ENCODE measurements around the gene CCRL2.

The CCRL2 gene

GRCh38 chr3:46406788-46407611 is at the start of gene CCRL2, which contains the start of gene CCR5AS:
Gene CCRL2 (plus strand): TSS chr3:46407259. CDS start chr3:46408080, 821 bp downstream.
Gene CCR5AS (minus strand): TSS chr3:46407066.
- Histone ChIP-seq H3K27me3 (no peaks in the 10 kb centered on the region), H3K4me3 (peak within 1 kb of the TSS; percentile 62), H3K36me3 (no peaks in the 10 kb centered on the region), H3K9me3 (no peaks in the 10 kb centered on the region), H3K4me1 (peaks cover 37% of the 10 kb centered on the region), H4K20me1 (no peaks in the 10 kb centered on the region), H3K27ac (peak within 1 kb of the TSS; percentile 75), H3K4me2 (peak within 1 kb of the TSS; percentile 91), H3K9ac (peak within 1 kb of the TSS; percentile 60)
- TF ChIP-seq Cebpa-rat (IDR thresholded peaks at IDR 0.05) = no peak

GRCh38 chr3:46358466-46358865 is 48.6 kb upstream of the CCRL2 start:
- Histone ChIP-seq H3K4me1 (peaks cover 17% of the 10 kb centered on the region), H3K4me3 (no peak overlapping the region), H4K20me1 (no peaks in the 10 kb centered on the region), H3K9me3 (no peaks in the 10 kb centered on the region), H3K4me2 (no peak overlapping the region), H3K36me3 (no peaks in the 10 kb centered on the region), H3K27me3 (no peaks in the 10 kb centered on the region), H3K9ac (no peak overlapping the region), H3K27ac (no peak overlapping the region)
- TF ChIP-seq Cebpa-rat (IDR thresholded peaks at IDR 0.05) = no peak

GRCh38 chr3:46359733-46360493 is 47.1 kb upstream of the CCRL2 start:
- Histone ChIP-seq H3K36me3 (no peaks in the 10 kb centered on the region), H3K27me3 (no peaks in the 10 kb centered on the region), H3K27ac (no peak overlapping the region), H3K4me1 (0 out of 2 replicates have a peak, but pooled peaks cover 8% of the 10 kb centered on the region), H3K9me3 (no peaks in the 10 kb centered on the region), H3K9ac (no peak overlapping the region), H3K4me2 (no peak overlapping the region), H3K4me3 (no peak overlapping the region), H4K20me1 (no peaks in the 10 kb centered on the region)
- no peak for TF ChIP-seq Cebpa-rat (IDR thresholded peaks at IDR 0.05)

GRCh38 chr3:46360907-46361306 is 46.2 kb upstream of the CCRL2 start:
- Histone ChIP-seq H3K27me3 (no peaks in the 10 kb centered on the region), H3K9me3 (no peaks in the 10 kb centered on the region), H3K4me1 (0 out of 2 replicates have a peak, but pooled peaks cover 8% of the 10 kb centered on the region), H3K9ac (no peak overlapping the region), H3K36me3 (no peaks in the 10 kb centered on the region), H3K4me2 (no peak overlapping the region), H3K27ac (no peak overlapping the region), H4K20me1 (no peaks in the 10 kb centered on the region), H3K4me3 (no peak overlapping the region)
- no peak for TF ChIP-seq Cebpa-rat (IDR thresholded peaks at IDR 0.05)

- Histone ChIP-seq H3K9ac (no peak overlapping the region), H3K9me3 (no peaks in the 10 kb centered on the region), H3K27ac (no peak overlapping the region)
Measured at GRCh38 chr3:46361408-46362283, 45.4 kb upstream of the CCRL2 start.

GRCh38 chr3:46365041-46365440 is 42.0 kb upstream of the CCRL2 start:
- no peak overlapping the region for H3K9ac ChIP-seq
- no peak overlapping the region for H3K27ac ChIP-seq
- no peak overlapping the region for H3K4me3 ChIP-seq
- no peaks in the 10 kb centered on the region for H3K36me3 ChIP-seq
- H3K4me1 ChIP-seq = 0 out of 2 replicates have a peak, but pooled peaks cover 4% of the 10 kb centered on the region
- H3K4me2 ChIP-seq = no peak overlapping the region
- no peak for TF ChIP-seq Cebpa-rat (IDR thresholded peaks at IDR 0.05)
- no peaks in the 10 kb centered on the region for H3K27me3 ChIP-seq
- no peaks in the 10 kb centered on the region for H4K20me1 ChIP-seq
- H3K9me3 ChIP-seq = no peaks in the 10 kb centered on the region

More at GRCh38 chr3:46361408-46362283, 45.4 kb upstream of the CCRL2 start:
- 0 out of 2 replicates have a peak, but pooled peaks cover 8% of the 10 kb centered on the region for H3K4me1 ChIP-seq
- no peaks in the 10 kb centered on the region for H3K36me3 ChIP-seq
- TF ChIP-seq Cebpa-rat (IDR thresholded peaks at IDR 0.05) = no peak
- no peaks in the 10 kb centered on the region for H3K27me3 ChIP-seq
- no peak overlapping the region for H3K4me3 ChIP-seq
- no peak overlapping the region for H3K4me2 ChIP-seq
- no peaks in the 10 kb centered on the region for H4K20me1 ChIP-seq

GRCh38 chr3:46365737-46366524 is 41.1 kb upstream of the CCRL2 start:
- no peak for TF ChIP-seq Cebpa-rat (IDR thresholded peaks at IDR 0.05)
- no peaks in the 10 kb centered on the region for H4K20me1 ChIP-seq

GRCh38 chr3:46367811-46368210 is 39.2 kb upstream of the CCRL2 start:
- Histone ChIP-seq H3K4me1 (no peaks in the 10 kb centered on the region), H3K4me3 (no peak overlapping the region), H4K20me1 (no peaks in the 10 kb centered on the region), H3K27ac (no peak overlapping the region), H3K36me3 (no peaks in the 10 kb centered on the region), H3K9me3 (no peaks in the 10 kb centered on the region), H3K4me2 (no peak overlapping the region), H3K27me3 (no peaks in the 10 kb centered on the region), H3K9ac (no peak overlapping the region)
- no peak for TF ChIP-seq Cebpa-rat (IDR thresholded peaks at IDR 0.05)

More at GRCh38 chr3:46365737-46366524, 41.1 kb upstream of the CCRL2 start:
- Histone ChIP-seq H3K27me3 (no peaks in the 10 kb centered on the region), H3K4me1 (no peaks in the 10 kb centered on the region), H3K27ac (no peak overlapping the region), H3K9ac (no peak overlapping the region), H3K4me3 (no peak overlapping the region), H3K9me3 (no peaks in the 10 kb centered on the region), H3K36me3 (no peaks in the 10 kb centered on the region), H3K4me2 (no peak overlapping the region)

GRCh38 chr3:46368569-46368968 is 38.5 kb upstream of the CCRL2 start:
- Histone ChIP-seq H3K9me3 (no peaks in the 10 kb centered on the region), H4K20me1 (no peaks in the 10 kb centered on the region), H3K4me2 (no peak overlapping the region), H3K27ac (no peak overlapping the region), H3K36me3 (no peaks in the 10 kb centered on the region), H3K4me3 (no peak overlapping the region), H3K27me3 (no peaks in the 10 kb centered on the region), H3K9ac (no peak overlapping the region), H3K4me1 (no peaks in the 10 kb centered on the region)
- no peak for TF ChIP-seq Cebpa-rat (IDR thresholded peaks at IDR 0.05)

Data from BLaER1 (cell line).